GM12873 (cell line): Measurements from ENCODE around the gene ARL6.

Experiments used
- CTCF ChIP-seq: IDR thresholded peaks from 2 replicates; pipeline ENCODE4 v1.5.1; 2012; ENCODE audit warnings: low read depth, mild to moderate bottlenecking, moderate library complexity, low read length, control low read depth; ENCODE audit not compliant: insufficient read depth; ENCODE audit errors: missing control alignments

ARL6 gene

DNA sequence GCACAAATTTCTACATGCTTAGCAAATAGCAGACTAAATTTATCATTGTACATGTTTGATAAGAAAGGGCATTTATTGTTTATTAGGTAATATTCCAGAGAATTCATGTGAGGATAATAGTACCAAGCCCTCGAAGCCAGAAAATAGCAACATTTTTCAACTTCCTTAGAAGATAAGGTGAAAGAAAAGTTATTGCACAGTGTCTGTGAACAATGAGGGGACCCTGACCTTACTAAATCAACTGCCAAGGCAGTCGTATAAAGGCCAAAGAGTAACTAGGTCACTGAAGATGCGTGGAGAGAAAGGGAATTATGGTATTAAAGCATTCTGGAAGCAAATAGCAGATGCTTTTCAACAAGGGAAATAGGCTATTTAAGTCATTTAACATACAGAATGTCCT is 20.3 kb upstream of the ARL6 start:
- no peak for TF ChIP-seq CTCF

DNA sequence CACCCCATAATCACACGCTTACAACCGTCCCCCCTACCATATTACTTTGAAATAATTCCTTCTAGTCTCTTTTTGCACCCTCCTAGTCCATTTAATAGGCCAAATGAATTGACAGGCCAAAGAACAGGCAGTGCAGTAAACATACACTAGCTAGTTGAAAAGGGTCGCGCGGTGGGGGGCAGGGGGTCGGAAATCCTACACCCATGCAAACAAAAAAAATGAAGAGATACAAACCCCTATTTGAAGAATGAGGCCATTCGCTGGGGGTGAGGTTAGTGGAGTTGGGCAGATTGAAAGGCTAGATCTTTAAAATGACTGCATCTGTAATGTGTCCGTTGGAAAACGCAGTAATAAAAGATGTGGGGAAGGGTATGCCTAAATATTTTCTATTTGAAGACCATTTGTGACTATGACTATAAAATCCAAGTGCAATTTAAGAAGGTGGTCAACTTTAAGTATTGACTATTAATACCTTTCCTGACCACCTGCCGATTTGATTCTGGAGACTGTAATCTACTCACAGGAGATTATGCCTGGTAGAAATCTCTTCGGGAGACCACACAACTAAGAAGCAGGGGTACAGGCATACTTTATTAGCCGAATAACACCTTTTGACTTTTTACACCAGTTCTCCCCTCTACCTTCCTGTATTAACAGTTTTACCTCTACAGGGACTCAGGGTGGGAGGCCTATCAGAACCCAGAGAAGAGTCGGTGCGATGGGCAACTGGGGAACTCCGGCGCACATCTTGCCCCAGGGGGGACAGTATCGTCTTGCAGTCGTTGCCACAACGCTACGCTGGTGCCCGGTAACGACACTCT is 762 bp upstream of the ARL6 start:
- no peak for TF ChIP-seq CTCF

DNA sequence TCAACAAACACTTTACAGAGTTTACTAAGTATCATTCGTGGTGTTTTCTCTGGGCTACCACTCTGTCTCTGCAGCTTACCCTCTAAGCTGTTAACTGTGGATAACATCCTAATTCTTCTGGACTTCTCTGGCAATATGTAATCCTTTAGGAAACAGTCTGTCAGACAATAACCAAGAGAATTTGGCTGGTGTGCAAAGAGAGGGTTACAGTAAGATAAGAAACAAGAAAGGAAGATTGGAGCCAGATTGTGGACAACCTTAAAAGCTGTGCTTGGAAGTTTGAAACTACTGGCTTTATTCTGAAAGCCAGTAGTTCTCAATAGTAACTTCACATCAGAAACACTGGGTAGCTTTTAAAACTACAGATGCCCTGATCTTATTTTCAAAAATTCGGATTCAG is 778 bp downstream of the ARL6 start:
- no peak for TF ChIP-seq CTCF

- no peak for TF ChIP-seq CTCF
Observed at GRCh38 chr3:97772926-97773325, 8.4 kb downstream of the ARL6 start.

- TF ChIP-seq CTCF = no peak
Observed at GRCh38 chr3:97778152-97778551, 13.6 kb downstream of the ARL6 start.

DNA sequence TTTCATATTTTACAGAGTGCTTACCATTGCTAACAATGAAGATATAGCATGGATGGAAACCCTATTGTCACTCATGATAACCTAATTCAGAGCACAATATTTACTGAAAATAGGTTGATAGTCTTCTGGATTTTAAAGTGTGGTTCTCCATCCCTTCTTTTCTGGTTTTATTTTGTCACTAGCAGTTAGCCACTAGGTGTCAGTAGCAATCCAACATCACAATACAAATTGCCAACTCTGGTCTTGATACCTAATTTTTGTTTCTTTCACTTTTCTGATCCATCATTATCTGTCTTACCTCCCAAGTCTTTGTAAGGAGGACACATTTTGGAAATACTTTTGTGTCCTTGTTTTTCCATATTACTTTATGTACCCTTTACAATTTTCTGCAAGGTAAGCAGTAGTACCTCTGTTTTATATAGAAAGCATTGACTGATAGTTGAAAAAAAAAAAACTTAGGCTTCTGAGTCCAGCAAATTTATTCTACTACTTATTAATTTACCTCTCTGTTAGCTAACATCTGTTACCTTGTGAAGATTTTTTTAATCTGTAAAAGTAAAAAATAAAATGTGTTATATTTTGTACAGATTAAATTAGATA is 29.0 kb downstream of the ARL6 start:
- TF ChIP-seq CTCF = peak; percentile 73

DNA sequence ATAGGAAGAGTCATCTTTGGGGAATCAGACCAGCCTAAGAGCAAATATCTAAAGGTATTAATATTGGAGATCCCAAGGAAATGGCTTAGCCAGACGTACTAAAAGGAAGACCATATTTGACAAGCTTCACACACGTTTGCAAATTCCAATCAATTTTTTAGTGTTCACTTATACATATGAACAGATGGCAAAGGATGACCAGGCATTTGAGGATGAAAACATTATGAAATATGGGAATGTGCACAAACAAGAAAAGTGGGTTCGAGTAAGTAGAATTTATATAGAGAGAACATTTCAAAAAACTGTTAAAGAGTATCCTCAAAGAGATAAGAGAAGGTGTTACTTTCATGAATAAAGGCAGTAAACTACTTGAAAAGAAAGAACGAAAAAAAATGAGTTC is 31.4 kb downstream of the ARL6 start:
- no peak for TF ChIP-seq CTCF
